Stimulated activated memory B cell treated with anti-CD40 and anti-IgM and Interleukin-4, amounts not matched to agents 10 μg/mL and 1 μg/mL and 100 μg/mL, for 72 hours (primary cell): ENCODE data around the gene HOMER2.
A peak's percentile ranks its signal among the peaks of the same experiment; 100 is the strongest.

Experiments
- ATAC-seq: fragments of 150-1000 bp; cut with Tn5 transposase; 2 replicates; pipeline ENCODE4 v1.10.0; 2021
- H3K27ac Mint-ChIP-seq: one replicate; pipeline ENCODE4 v1.8.0; 2022; ENCODE audit warnings: mild to moderate bottlenecking, mixed read lengths
- H3K27me3 Mint-ChIP-seq: one replicate; pipeline ENCODE4 v1.8.0; 2022; ENCODE audit warnings: mixed read lengths
- H3K36me3 Mint-ChIP-seq: one replicate; pipeline ENCODE4 v1.8.0; 2022; ENCODE audit warnings: mixed read lengths
- H3K4me1 Mint-ChIP-seq: one replicate; pipeline ENCODE4 v1.8.0; 2022; ENCODE audit warnings: mixed read lengths
- H3K4me3 Mint-ChIP-seq: one replicate; pipeline ENCODE4 v1.8.0; 2022; ENCODE audit warnings: mild to moderate bottlenecking, moderate library complexity, mixed read lengths
- H3K9me3 Mint-ChIP-seq: one replicate; pipeline ENCODE4 v1.8.0; 2022; ENCODE audit warnings: mixed read lengths

Gene HOMER2

DNA sequence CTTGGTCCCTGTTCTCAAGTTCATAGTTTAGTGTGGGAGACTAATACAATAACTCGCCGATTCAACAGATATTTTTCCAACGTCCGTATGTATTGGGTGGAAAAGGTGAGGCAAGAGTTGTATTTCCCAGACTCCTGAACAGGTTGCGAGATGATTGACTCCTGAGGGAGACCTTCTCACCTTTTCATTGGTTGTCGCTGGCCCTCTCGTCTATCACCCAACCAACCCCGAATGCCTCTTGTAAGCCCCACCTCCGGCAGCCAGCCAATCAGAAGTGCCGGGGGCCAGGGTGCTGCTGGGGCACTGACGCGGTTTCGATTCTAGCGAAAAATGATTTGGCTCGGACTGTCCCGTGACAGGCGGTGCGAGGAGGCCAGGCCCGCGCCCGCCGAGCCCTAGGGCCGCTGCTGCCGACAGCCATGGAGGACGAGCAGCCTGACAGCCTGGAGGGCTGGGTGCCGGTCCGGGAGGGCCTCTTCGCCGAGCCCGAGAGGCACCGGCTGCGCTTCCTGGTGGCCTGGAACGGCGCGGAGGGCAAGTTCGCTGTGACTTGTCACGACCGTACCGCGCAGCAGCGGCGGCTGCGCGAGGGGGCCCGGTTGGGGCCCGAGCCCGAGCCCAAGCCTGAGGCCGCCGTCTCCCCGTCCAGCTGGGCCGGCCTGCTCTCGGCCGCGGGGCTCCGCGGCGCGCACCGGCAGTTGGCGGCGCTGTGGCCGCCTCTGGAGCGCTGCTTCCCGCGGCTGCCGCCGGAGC lies 143.0 kb downstream of the HOMER2 start, which contains the start of gene WHAMM:
TSS of gene WHAMM (plus strand) at position 321 of the 753 bp plus-strand sequence. CDS start at position 420, 99 bp downstream.
- Mint-ChIP-seq H3K36me3 (peaks cover 15% of the 10 kb centered on the region), H3K4me3 (peak within 1 kb of the TSS; percentile 84), H3K27me3 (no peaks in the 10 kb centered on the region), H3K27ac (peak within 1 kb of the TSS; percentile 88), H3K4me1 (peaks cover 52% of the 10 kb centered on the region), H3K9me3 (peaks cover 3% of the 10 kb centered on the region)
- peak; percentile 94 for ATAC-seq

DNA sequence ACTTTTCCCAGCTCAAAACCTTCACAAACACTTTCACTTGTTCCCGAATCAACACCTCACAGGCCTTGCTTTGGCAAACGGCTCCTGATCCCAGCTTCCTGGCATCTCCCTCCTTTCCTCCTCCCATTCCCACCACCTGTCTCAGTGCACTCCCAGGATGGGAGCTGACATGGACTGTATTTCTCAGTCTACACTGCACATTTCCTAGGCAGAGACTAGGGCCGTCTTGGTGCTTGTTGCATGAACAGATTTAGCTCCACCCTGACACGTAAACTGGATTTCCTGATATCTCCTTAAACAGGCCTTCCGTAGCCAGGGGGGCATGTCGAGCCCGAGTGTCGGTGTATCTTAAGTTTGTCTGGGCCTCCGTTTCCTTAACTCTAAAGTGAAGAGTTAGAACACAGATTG lies 143.9 kb downstream of the HOMER2 start:
- Mint-ChIP-seq H3K27ac (peak overlapping the region; percentile 88), H3K4me3 (peak overlapping the region; percentile 84), H3K4me1 (peaks cover 55% of the 10 kb centered on the region), H3K9me3 (peaks cover 3% of the 10 kb centered on the region), H3K27me3 (no peaks in the 10 kb centered on the region), H3K36me3 (peaks cover 15% of the 10 kb centered on the region)
- no peak for ATAC-seq

DNA sequence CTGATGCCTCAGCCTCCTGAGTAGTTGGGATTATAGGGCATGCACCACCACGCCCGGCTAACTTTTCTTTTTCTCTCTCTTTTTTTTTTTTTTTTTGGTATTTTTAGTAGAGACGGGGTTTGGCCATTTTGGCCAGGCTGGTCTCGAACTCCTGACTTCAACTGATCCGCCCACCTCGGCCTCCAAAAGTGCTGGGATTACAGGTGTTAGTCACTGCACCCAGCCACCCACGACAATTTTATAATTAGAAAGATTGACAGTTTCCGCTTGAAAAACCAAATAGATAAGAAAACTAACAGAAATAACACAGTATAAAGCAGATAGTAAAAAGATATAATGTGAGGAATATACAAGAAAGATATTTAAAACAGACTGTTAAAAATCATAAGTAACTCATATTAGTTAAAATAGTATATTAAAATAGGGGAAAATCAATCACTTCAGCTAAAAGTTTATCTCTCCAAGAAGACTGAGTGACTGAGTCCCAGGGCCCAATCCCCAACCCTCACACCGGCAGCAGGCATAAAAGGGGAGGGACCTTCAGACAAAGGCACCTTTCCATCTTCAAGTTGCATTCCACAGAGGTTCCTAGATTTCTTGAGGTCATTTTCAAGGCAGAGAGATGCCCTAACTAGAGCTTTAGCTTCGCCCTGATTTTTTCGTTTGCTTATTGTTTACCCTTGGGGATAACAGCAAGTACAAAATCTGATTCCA lies 144.4 kb downstream of the HOMER2 start:
- H3K36me3 Mint-ChIP-seq, result peaks cover 15% of the 10 kb centered on the region
- peak overlapping the region; percentile 88 for H3K27ac Mint-ChIP-seq
- no peak for ATAC-seq
- H3K4me3 Mint-ChIP-seq, result peak overlapping the region; percentile 84
- H3K27me3 Mint-ChIP-seq, result no peaks in the 10 kb centered on the region
- H3K4me1 Mint-ChIP-seq, result peaks cover 60% of the 10 kb centered on the region
- peaks cover 3% of the 10 kb centered on the region for H3K9me3 Mint-ChIP-seq

DNA sequence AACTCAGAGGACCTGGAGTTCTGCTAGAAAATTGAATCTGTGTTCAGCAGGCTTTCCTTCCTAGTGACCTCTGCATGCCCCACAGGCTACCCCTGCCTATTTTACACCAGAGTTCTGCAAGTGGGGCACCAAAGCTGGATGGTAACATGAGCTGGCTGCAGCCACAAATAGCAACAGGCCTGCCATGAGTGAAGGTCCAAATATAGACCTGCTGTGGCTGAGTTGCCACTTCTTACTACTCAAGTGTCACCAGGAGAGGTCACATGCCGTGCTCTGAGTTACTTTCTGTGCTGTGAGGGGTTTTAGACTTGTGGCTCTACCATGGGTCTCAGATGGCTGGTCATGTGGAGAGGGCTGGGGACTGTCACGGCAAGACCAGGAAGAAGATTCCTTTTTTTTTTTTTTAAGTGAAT lies 146.5 kb downstream of the HOMER2 start, which contains the start of gene FSD2:
TSS of gene FSD2 (minus strand) at position 76 of the 413 bp plus-strand sequence. CDS start 18,679 bp downstream, outside the sequence.
- Mint-ChIP-seq H3K36me3 (no peaks in the 10 kb centered on the region), H3K4me1 (peaks cover 54% of the 10 kb centered on the region), H3K9me3 (peaks cover 3% of the 10 kb centered on the region), H3K27me3 (no peaks in the 10 kb centered on the region), H3K4me3 (peak within 1 kb of the TSS; percentile 33), H3K27ac (peak within 1 kb of the TSS; percentile 88)
- peak; percentile 81 for ATAC-seq

DNA sequence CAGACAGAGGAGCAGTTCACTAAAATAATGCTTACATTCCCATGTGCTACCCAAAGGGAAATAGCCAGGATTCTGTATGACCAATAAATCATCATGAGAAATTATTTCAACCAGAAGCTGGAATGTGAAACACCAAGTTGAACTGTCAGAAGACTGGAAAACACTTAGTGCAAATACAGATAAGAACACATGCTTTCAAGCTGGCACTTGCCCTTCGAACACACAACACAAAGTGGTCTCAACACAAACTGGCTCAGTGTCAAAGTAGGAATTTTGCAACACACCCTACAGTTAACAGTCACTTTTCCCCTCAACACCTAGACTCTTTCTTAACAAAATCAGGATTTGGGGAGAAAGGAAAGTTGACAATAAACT lies 148.0 kb downstream of the HOMER2 start:
- ATAC-seq, result no peak
- peak overlapping the region; percentile 46 for H3K27ac Mint-ChIP-seq
- H3K27me3 Mint-ChIP-seq, result peaks cover 5% of the 10 kb centered on the region
- no peaks in the 10 kb centered on the region for H3K36me3 Mint-ChIP-seq
- H3K4me1 Mint-ChIP-seq, result peaks cover 54% of the 10 kb centered on the region
- H3K9me3 Mint-ChIP-seq, result peaks cover 3% of the 10 kb centered on the region
- no peak overlapping the region for H3K4me3 Mint-ChIP-seq

DNA sequence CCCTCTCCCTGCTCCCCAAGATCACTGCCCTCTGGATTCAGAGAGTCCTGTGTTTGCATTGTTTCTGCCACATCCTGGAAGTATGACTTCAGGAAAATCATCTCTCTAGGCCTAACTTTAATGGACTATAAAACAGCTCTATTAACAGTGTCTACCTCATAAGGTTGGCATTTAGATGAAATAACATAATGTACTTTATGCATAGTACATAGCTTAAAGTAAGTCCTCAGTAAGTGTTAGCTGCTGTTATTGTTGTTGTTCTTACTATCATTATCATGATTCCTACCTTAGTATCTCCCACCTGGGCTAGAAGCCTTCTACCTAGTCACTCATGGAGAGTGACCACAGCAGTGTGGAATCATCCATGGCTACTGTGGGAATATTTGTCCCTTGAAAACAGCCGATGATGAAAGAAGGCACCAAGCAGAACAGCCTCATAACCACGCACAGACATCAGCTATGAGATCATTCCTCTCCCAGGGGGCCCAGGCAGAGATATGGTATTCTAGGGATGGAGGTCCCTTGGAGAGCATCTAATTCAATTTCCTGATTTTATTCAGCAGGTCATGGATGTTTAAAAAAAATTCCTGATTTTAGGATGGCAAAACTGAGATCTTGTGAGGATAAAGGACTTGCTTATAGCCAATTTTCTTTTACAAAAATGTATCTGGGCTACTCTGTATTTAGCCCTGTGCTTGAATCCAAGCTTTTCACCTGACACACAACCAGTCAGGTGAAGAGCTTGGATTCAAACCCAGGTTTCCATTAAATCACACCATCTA lies 148.5 kb downstream of the HOMER2 start:
- ATAC-seq, result no peak
- peaks cover 51% of the 10 kb centered on the region for H3K4me1 Mint-ChIP-seq
- H3K36me3 Mint-ChIP-seq, result no peaks in the 10 kb centered on the region
- H3K27me3 Mint-ChIP-seq, result peaks cover 11% of the 10 kb centered on the region
- H3K27ac Mint-ChIP-seq, result peak overlapping the region; percentile 46
- H3K9me3 Mint-ChIP-seq, result peaks cover 3% of the 10 kb centered on the region
- no peak overlapping the region for H3K4me3 Mint-ChIP-seq

DNA sequence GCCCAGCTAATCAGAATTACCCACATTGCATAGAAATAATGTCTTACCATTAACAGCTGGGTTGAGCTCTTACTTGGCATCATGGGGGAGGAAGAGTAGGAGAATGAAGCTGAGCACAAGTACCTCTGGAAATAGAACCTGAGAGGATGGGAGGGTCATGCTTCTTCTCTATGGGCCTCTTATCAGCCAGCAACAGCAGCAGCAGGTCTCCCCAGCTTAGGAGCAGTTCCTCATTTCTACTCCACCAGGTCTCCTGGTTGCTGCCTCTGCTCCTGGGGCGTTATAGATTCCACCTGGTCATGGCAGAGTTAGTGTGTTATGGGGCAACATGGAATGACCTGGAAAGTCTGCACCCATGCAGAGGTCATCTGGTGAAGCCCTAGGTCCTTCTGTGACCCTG lies 150.0 kb downstream of the HOMER2 start:
- no peak overlapping the region for H3K27ac Mint-ChIP-seq
- no peaks in the 10 kb centered on the region for H3K36me3 Mint-ChIP-seq
- no peak overlapping the region for H3K4me3 Mint-ChIP-seq
- ATAC-seq, result no peak
- H3K9me3 Mint-ChIP-seq, result peaks cover 3% of the 10 kb centered on the region
- H3K4me1 Mint-ChIP-seq, result peaks cover 38% of the 10 kb centered on the region
- H3K27me3 Mint-ChIP-seq, result peaks cover 14% of the 10 kb centered on the region

DNA sequence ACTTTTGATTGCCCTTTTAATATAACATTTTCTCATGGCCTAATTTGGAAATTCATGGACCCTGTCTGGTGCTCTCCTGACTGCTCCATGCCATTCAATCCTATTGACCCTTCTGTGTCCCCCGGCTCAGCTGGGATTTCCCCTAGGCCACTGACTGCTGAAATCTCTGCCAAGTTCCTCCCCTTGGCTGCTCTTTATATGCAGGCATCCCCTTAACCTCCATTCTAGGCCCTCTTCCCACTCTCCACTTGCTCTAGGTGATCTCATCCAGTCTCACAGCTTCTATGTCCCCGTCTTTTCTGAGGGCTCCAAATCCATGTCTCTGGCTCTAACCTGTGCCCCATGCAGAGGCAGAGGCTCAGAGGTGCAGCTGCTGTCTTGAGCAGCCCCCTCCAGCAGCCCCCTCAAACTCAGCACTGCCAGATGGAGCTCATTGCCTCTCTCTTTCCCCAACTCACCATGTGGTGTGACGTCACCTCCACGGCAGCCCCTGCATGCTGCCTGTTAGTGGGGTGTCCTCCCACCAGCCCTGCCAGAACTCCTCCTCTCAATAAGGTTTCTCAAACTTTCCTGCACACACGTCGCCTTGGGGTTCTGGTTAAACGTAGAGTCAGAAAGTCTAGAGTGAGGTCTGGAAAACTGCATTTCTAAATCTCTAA lies 153.2 kb downstream of the HOMER2 start:
- no peak overlapping the region for H3K27ac Mint-ChIP-seq
- H3K9me3 Mint-ChIP-seq, result no peaks in the 10 kb centered on the region
- H3K4me3 Mint-ChIP-seq, result no peak overlapping the region
- peaks cover 16% of the 10 kb centered on the region for H3K4me1 Mint-ChIP-seq
- peaks cover 24% of the 10 kb centered on the region for H3K27me3 Mint-ChIP-seq
- no peak for ATAC-seq
- H3K36me3 Mint-ChIP-seq, result peaks cover 2% of the 10 kb centered on the region
